ENCODE measurements around the gene SART3. TPM values are rescaled to one million over a fixed set of nuclear protein-coding genes. Genes with fewer than 3 reads are reported as not detected.

Gene SART3
- total and polyA plus RNA-seq, 8 donors = 35.1 to 81.7 (median 64.3) TPM

DNA sequence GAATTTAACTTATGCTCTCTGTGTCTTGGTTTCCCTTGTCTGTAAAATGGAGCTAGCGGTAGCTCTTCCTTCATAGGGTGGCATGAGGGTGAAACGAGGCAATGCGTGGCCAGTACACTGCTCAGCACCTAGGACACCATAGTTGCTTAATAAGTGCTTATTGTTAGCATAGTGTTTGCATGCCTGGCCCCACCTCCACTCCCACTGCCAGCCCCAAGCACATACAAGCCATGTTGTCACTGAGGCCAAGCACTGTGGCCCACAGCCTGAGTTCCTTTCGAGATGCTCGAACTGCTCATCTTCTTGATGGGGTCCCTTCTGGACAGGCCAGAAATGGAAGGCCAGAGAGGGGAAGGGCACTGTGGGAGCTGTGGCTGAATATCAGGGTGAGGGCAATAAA, 45.1 kb downstream of the SART3 start:
- Histone ChIP-seq H3K4me3 (peak overlapping the region; percentile 84 to 87), H3K36me3 (peaks cover 0 to 41% of the 10 kb centered on the region in 2 donors), H3K27ac (peak overlapping the region in 1 of 2 donors; percentile 67), H3K4me1 (peaks cover 4 to 15% of the 10 kb centered on the region in 2 donors), H3K9me3 (no peaks in the 10 kb centered on the region), H3K27me3 (no peaks in the 10 kb centered on the region)
- intact Hi-C loops (cut with DNase I) = no loop called here
- ATAC-seq = peak; percentile 2
- TF ChIP-seq, protein P1, sequence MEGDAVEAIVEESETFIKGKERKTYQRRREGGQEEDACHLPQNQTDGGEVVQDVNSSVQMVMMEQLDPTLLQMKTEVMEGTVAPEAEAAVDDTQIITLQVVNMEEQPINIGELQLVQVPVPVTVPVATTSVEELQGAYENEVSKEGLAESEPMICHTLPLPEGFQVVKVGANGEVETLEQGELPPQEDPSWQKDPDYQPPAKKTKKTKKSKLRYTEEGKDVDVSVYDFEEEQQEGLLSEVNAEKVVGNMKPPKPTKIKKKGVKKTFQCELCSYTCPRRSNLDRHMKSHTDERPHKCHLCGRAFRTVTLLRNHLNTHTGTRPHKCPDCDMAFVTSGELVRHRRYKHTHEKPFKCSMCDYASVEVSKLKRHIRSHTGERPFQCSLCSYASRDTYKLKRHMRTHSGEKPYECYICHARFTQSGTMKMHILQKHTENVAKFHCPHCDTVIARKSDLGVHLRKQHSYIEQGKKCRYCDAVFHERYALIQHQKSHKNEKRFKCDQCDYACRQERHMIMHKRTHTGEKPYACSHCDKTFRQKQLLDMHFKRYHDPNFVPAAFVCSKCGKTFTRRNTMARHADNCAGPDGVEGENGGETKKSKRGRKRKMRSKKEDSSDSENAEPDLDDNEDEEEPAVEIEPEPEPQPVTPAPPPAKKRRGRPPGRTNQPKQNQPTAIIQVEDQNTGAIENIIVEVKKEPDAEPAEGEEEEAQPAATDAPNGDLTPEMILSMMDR (IDR thresholded peaks at IDR 0.05) = no peak
- no peak for DNase-seq

DNA sequence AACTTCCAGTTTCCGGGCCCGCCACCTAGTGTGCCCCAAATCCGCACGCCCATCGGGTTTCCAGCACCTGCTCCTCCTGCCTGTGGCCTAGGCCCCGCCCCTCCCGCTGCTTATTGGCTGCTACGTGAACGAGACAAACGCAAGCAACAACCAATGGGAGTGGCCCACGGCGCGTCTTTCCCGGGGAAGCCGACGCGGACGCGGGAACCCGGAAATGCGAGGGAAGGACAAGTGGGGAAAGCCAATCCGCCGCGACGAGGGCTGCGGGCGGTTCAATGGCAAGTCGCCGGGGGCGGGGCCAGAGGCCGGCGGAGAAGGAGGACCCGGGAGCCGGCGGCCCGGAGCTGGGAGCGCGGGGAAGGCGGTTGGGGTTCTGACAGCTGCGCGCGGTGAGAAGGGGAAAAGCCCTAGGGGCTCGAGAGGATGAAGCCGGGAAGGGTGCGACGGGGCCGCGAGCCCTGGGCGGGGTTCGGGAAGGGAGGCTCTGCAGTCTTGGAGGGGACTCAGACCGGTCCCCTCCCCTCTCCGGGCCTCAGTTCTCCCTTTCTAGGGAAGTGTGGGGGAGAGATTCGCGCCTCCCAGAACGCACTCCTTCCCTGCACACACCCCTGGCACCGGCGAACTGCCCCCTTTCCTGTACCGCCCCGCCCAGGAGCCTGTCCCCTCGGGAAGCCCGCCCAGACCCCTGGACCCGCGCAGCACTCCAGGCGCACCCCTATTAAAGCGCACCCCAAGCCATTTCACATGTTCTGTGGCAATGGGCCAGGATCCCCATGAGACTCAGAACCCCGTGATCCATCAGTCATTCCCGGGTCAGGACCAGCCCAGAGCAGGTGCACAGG, 45.8 kb downstream of the SART3 start, which contains the start of gene FICD:
TSS of gene FICD (plus strand) at position 305 of the 842 bp plus-strand sequence. CDS start 1,696 bp downstream, outside the sequence.
- intact Hi-C loops (cut with DNase I) = no loop called here
- DNase-seq (peak; percentile 96 to 100 (median 100)), ATAC-seq (peak; percentile 97)
- peak within 1 kb of the TSS in 1 of 2 donors; percentile 67 for H3K27ac ChIP-seq
- no peaks in the 10 kb centered on the region for H3K27me3 ChIP-seq
- peak within 1 kb of the TSS; percentile 84 to 87 for H3K4me3 ChIP-seq
- H3K9me3 ChIP-seq = no peaks in the 10 kb centered on the region
- TF ChIP-seq, protein P1 (IDR thresholded peaks at IDR 0.05) = no peak
- H3K4me1 ChIP-seq = peaks cover 4 to 15% of the 10 kb centered on the region in 2 donors
- H3K36me3 ChIP-seq = peaks cover 0 to 34% of the 10 kb centered on the region in 2 donors

DNA sequence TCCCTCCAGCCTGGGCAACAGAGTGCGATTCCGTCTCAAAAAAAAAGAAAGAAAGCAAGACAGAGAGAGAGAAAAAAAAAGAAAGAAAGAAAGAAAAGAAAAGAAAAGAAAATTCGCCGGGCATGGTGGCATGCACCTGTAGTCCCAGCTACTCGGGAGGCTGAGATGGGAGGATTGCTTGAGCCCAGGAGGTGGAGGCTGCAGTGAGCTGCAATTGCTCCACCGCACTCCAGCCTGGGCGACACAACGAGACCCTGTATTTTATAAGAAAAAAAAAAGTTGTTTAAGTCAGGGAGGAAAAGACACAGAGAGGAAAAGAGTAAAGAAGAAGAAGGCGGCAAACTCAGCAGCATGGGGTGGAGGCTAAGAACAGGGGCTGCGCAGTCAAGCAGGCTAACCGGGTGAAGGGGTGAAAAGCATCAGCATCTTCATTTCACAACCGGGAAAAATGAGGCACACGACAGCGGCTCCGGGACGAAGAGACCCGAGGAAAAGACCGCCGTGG, 46.5 kb downstream of the SART3 start:
- Histone ChIP-seq H3K4me1 (peaks cover 4 to 15% of the 10 kb centered on the region in 2 donors), H3K9me3 (no peaks in the 10 kb centered on the region), H3K27me3 (no peaks in the 10 kb centered on the region), H3K27ac (peak overlapping the region in 1 of 2 donors; percentile 67), H3K4me3 (peak overlapping the region; percentile 84 to 87), H3K36me3 (peaks cover 0 to 27% of the 10 kb centered on the region in 2 donors)
- intact Hi-C loops (cut with DNase I) = no loop called here
- ATAC-seq (no peak), DNase-seq (no peak)
- TF ChIP-seq, protein P1 (IDR thresholded peaks at IDR 0.05) = no peak

DNA sequence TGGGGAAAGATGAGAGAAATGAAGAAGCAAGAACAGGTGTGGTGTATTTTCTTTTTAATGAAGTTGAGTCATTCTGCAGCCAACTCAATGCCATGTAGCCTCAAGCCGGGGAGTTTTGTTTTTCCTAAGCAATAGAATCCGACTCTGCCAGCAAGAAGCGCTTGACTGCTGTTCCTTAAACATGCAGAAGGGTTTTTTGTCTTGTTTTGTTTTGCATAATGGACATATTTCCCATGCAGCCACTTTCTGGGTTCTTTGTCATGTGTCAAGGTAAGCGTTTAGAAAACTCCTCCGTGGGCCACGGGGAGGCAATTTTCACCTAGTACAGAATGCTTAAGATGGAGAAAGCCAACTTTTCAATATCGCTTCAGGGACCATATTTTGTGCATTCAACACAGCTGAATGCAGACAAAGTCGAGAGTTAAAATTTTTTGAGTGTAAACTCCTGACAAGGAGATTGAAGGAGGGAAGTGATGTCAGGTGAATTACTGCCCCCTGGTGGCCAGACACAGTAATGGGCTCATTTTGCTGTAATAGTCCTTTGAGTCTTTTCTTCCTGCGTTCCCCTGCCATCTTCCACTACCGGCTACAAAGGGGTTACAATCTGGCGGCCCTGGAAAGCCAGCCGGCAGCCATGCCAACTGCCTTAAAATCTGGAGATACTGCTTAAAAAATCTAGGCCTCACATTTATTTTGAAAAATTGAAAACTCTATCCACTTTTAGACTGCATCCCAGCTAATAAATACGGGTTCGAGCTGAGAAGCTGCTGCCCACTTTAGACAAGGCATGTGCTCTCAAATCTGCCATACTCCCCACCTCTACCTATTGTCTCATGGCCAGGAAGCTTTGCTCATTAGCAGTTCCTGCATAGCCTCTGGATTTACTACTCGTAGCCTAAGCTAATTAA, 49.1 kb downstream of the SART3 start:
- peaks cover 4 to 15% of the 10 kb centered on the region in 2 donors for H3K4me1 ChIP-seq
- TF ChIP-seq, protein P1 (IDR thresholded peaks at IDR 0.05) = peak; percentile 91 to 92
- H3K27me3 ChIP-seq = no peaks in the 10 kb centered on the region
- no peak overlapping the region for H3K27ac ChIP-seq
- no peaks in the 10 kb centered on the region for H3K9me3 ChIP-seq
- H3K36me3 ChIP-seq = peaks cover 0 to under 1% of the 10 kb centered on the region in 2 donors
- peak in 3 of 4 donors; percentile 51 to 80 (median 63) for DNase-seq
- intact Hi-C loops (cut with DNase I) = no loop called here
- no peak overlapping the region for H3K4me3 ChIP-seq
- peak; percentile 13 for ATAC-seq
